NCI-H2029 (cell line): ENCODE data around the gene PIK3CD.

Experiments
- DNase-seq: peaks from one replicate; lab custom pipeline; 2025; lab: John Stamatoyannopoulos, UW

The PIK3CD gene

DNA sequence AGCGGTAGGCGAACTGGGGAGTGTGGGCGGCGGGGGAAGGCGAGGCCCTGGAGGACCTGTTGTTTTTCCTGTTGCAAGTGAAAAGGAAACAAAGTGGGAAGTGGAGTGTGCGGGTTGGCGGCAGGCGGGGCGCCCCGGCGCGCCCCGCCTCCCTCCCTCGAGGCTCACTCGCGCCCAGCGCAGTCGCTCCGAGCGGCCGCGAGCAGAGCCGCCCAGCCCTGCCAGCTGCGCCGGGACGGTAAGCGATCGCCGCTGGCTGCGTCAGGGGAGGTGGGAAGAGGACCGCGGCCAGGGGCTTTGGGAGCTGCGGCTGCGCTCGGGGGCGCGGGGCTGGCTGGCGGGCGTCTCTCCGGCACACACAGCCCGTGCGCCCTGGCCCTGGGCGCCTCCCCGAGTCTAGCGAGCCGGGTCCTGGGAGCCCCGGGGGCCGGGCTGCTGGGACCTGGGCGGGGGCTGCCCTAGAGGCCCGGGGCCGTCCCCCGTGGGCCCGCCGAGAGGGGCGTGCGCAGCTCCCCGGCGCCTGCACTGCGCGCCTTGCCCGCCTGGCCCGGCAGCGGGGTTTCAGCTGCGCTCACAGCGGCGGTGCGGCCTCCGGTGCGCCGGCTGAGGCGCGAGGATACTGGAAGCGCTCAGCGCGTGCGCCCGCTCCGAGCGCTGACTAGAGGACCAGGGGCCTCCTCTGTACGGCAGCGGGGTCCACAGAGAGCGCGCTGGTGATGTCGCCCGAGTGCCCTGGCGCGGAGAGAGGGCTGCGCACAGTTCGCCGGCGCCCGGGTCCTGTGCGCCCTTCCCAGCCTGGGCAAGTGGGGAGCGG, at the start of gene PIK3CD:
Gene PIK3CD, plus strand, starts transcription at position 167 of the 814 bp plus-strand sequence. CDS start 58,725 bp downstream, outside the sequence.
- no peak for DNase-seq

DNA sequence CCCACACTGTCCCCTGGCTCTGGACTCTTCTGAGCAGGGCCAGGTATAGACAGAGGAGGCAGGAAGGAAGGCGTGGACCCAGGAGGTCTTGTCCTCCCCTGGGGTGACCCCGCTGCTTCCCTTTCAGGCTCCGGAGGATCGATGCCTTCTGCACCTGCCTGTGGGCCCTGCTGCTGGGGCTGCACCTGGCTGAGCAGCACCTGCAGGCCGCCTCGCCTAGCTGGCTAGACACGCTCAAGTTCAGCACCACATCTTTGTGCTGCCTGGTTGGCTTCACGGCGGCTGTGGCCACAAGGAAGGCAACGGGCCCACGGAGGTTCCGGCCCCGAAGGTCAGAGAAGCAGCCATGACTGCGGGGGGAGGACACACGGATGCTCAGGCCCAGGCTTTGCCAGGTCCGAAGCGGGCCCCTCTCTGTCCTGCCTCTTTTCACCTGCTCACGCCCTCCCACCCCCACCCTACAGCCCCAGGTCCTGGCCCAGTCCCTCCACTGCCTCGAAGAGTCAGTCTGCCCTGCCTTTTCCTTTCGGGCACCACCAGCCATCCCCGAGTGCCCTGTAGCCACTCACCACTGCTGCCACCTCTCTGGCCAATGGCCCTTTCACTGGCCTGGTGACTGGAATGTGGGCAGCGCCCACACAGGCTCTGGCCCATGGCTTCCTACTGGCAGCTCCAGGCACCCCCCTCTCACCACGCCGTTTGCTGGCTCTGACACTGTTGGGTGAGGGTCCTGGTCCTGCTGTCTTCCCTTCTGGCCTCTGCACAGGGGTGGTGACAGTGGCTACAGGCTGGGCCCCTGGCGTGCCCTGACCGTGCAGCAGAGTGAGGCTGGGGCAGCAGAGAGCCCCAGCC, 49.4 kb upstream of the PIK3CD start:
- no peak for DNase-seq

DNA sequence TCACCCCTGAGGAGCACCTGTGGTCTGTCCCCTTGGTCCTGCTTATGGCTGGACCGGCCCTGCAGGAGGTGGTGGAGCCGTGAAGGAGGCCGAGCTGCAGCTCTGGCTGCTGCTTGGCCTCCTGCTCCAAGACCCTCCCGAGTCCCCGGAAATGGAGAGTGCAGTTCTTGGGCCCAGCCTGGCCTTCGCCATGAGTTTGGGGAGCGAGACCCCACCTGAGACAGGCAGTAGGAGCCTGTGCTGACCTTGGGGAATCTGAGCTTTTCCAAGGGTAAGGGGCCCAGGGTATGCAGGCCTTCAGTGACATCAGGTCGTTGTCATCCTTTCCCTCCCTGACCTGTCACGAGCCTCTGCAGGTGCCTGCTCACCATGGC, 48.8 kb upstream of the PIK3CD start:
- DNase-seq, result no peak

DNA sequence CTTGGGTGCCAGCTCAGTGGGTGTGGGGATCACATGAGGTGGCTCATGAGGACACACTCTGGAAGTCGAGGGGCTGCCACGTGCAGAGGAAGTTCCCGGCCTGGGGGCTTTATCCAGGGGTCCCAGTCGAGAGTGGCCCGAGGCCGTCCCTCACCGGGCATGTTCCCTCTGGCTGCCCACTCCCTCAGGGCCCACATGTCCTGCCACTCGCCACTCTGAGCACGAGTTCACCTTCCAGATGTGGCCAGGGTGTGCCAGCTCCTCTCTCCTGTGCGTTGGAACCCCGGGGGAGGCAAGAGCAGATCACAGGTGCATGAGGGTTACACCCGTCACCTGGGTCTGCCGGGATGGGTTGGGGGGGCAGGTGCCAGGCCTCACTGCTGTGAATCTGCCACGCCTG, 48.2 kb upstream of the PIK3CD start:
- no peak for DNase-seq

DNA sequence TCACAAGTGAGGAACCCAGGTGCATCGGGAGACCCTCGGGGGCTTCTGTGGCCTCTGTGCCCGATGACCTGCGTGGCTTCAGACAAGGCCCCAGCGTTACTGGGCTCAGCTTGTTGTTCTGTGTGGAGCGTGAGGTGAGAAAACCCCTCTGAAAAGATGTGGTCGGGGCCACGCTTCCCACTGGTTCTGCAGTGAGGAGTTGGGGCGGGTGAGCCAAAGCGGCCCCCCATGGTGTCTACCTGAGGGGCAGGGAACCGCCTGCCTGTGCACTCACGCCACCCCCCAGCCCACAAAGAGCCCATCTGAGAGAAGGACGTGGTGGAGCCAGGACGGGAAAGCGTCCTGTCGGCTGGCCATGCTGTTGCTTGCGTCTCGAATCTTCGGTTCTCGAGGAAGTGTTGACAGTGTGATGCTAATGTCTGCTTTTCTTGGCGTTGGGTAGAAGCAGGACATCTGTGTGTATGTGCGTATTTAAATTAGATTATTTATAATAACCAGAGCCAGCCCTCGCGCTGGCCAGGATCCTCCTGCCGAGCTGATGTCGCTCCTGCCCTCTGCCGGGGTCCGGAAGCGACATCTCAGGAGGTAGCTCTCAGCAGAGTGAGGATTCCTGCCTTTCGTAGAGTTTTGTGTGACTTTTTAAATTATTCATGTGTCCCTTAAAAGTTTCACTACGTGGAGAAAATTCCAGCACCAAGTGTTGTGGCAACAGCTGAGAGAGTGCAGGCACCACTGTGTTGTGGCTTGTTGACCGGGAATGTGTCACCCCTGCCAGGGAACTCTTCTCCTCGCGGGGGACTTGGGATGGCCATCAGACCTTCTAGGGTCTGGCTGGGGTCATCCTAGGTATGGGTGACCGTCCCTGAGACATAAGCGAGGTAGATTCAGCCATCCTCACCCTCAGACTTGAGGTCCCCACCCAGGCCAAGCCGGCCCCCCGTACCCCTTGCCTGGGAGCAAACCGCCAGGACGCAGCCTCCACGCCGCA, 47.5 kb upstream of the PIK3CD start:
- no peak for DNase-seq

DNA sequence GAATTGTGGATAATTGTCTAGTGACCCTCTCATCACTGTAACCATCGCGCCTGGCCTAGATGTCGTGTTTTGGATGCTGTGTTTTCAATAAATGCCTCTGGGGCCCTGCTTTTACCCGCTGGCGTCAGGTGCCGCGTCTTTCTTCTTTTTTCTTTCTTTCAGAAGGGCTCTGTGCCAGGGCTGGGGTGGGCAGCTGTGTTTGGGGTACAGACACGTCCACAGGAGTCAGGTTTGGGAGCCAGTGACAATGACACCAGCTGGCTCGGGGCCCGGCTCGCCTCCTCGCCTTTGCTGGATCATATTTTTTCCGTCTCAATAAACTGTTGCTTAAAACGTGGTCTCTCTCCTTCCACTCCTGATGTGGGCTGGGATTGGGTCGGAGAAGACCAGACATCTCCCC, 46.7 kb upstream of the PIK3CD start:
- DNase-seq, result no peak

DNA sequence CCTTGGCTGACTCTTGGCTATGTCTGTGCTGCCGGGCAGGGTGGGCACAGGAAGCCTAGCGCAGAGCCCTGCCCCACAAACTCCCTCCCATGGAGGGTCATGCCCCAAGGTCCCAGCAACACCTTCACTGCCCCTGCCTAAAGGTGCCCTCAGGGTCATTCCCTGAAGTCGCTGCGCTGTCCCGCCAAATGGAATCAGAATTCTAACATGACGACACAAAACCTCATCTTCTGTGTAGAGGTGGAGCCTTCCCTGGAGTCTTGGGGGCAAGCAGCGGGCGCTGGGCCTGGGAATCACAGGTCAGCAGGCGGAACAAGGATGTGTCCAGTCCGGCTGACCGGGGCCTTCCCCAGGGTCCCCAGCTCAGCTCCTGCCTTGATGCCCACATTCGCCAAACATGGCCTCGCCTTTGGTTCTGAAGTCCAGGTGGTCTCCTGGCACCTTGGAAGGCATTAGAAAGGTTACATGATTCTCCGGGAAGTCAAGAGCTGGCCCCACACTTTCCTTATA, 45.5 kb upstream of the PIK3CD start:
- no peak for DNase-seq

DNA sequence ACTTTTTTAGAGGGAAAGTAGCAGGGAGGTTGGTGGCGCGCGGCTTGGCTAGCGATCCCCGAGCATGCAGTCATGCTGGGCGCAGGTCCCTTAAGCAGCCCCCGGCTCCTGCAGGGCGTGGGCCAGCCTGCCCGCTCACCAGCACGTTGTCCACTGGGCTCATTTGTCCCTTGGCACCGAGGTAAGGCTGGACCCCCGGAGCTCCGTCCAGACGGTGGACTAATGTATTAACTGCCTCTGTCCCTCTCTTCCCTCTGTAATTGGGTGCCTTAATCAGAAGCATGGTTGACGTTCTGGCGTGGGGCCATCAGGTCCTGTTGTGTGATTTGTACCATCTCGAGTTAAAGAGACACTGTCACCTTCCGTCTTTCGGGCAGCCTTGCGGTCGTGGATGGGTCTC, 45.1 kb upstream of the PIK3CD start:
- DNase-seq, result no peak

DNA sequence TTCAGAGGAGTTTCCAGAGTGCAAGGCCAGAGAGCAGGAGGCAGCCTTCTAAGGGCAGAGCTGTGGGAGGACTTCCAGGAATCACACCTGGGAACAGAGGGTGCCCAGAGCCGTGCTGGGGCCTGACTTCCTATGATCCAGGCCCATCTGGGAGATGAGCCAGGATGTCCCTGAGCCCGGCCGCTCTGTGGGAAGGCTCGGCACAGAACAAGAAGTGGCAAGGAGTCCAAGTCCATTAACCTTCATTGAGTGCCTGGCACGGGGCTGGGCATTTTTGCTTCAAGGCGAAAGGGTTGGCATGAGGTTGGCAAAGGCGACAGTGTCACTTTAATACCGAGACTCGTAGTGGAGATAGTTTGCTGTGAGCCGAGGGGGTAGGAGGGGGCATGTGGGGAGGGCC, 44.6 kb upstream of the PIK3CD start:
- DNase-seq, result no peak

DNA sequence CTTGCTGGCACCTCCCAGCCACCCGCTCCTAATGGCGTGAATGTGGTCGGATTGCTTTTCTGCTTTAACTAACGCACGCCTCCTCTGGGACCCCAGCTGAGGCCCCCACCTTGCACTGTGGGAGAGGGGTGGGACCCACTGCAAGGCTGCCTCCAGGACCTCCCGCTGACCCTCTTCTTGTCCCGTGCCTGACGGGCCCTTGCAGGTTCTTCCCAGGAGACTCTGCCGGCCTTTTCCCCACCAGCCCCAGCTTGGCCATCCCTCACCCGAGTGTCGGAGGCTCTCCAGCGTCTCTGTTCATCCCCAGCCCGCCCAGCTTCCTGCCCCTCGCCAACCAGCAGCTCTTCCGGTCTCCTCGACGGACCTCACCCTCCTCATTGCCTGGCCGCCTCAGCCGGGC, 44.2 kb upstream of the PIK3CD start:
- DNase-seq, result no peak

DNA sequence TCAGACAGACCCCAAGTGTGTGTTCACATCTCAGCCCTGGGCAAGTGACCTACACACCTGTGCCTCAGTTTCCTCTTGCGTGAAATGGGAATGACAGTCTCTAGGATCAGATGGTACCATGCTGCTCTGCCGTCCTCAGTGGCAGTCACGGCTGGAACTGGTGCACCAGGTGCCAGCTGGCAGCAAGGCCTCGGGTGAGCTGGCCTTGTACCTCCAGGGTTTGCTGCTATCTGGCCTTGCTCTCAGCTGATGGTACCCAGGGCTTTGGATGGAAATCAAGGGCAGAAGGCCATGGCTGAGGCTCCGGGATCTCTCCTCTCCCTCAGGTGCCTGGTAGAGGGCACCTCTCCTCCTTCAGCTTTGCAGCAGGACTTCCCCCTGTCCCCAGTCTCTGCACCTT, 41.5 kb upstream of the PIK3CD start:
- DNase-seq, result no peak

DNA sequence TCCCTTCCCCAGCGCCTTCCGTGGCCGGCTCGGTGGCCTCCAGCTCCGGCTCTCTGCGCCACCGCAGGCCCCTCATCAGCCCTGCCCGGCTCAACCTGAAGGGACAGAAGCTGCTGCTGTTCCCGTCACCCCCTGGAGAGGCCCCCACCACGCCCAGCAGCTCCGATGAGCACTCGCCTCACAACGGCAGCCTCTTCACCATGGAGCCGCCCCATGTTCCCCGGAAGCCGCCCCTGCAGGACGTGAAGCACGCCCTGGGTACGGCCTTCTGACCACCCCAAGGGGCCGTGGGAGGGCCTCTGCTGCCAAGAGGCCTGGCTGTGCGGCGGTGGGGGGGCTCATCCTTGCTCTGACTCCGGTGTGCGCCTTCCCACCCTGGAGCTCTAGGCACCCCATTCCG, 41.0 kb upstream of the PIK3CD start:
- DNase-seq, result no peak

DNA sequence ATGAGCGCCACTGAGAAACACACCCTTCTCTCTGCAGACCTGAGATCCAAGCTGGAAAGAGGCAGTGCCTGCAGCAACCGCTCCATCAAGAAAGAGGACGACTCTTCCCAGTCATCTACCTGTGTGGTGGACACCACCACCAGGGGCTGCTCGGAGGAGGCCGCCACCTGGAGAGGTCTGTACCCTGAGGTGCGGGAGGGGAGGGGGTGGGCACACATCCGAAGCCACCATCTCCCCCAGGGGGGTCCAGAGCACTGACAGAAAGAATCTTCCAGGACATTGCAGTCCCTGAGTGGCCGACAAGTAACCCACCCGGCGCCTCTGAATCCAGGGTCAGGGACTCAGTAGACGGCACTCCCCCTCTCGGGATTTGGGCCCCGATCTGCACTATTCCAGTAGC, 39.8 kb upstream of the PIK3CD start:
- no peak for DNase-seq

DNA sequence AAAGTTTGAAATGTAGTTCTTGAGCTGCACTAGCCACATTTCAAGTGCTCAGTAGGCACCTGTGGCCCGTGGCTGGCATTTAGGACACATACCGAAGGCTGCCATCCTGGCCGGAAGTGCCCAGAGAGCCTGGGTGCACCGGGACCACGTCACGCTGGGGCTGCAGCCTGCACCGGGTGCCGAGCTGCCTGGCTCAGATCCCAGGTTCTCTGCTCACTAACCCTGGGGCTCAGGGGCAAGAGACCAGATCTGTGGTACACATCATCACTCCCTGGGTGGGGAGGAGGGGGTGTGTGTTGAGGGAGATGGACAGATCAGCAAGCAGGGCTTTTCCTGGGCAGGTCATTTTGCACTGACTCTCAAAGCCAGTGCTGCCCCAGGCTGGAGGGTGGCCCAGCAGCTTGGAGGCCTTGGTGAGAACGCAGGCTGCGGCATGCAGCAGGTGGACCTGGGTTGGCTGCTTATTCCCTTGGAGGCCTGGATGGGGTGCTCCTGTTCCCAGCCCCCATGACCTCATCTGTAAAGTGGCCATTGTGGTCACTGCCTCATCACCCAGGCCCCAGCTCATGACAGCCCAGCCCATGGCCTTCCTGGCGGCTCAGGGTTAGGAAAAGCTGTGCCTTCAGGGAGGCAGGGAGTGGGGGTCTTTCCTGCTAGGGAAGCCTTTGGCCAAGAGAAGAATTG, 39.2 kb upstream of the PIK3CD start:
- no peak for DNase-seq

DNA sequence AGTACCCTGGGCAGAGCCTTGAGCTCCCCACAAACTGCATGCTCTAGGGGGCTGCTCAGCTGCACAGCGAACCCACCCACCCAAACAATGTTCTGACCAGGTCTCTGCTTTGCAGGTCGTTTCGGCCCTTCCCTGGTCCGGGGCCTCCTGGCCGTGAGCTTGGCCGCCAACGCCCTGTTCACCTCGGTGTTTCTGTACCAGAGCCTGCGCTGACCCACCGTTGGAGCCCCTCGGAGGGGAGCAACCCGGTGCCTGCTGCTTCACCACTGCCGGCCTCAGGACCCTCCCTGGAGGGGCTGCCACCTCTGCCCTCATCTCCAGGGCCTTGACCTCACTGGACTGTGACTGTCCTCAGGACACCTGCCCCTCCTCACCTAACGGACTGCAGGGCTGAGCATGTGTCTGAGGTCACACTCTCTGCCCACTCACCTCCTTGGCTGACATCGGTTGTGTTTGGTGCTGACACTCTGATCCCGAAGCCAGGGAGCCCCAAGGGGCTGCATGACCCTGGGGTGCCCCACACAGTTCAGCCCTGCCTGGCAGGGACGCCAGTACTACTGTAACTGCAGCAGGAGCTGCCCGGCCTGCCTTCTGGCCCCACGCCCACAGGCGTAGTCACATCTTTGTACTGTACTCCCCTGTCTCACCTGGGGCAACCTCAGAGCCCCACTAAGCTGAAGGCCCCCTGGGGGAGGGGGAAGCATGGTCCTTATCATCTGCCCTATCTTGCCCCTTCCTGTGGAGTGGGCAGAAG, 38.5 kb upstream of the PIK3CD start:
- no peak for DNase-seq

DNA sequence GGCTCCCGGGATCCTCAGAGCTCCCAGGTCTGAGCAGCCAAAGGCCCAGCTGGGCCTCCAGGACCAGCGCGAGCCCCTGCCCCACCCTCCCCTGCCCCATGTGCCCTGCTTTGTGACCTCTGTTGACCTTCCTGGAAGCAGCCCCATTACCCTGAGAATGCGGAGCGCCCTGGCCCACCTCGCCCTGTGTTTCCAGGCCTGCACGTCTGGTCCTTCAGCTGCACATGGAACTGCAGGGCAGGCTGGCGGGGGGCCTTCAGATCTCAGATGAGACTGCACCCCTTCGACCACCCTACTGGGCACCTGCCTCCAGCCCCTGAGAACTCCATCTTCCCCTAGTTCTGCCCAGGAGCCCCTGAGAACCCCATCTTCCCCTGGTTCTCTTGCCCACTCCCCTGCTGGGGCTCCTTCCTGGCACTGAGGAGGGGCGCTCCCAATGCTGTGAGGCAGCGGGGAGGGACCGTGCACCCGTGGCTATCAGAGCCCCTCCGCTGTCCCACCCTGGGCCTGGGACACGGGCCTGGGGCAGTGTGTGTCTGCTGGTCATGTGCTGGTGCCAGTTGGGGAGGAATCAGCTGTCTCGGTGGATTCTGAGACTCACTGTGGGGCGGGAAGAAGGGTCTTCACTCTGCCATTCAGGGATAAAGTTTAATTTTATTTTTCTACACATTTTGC, 37.8 kb upstream of the PIK3CD start:
- no peak for DNase-seq

DNA sequence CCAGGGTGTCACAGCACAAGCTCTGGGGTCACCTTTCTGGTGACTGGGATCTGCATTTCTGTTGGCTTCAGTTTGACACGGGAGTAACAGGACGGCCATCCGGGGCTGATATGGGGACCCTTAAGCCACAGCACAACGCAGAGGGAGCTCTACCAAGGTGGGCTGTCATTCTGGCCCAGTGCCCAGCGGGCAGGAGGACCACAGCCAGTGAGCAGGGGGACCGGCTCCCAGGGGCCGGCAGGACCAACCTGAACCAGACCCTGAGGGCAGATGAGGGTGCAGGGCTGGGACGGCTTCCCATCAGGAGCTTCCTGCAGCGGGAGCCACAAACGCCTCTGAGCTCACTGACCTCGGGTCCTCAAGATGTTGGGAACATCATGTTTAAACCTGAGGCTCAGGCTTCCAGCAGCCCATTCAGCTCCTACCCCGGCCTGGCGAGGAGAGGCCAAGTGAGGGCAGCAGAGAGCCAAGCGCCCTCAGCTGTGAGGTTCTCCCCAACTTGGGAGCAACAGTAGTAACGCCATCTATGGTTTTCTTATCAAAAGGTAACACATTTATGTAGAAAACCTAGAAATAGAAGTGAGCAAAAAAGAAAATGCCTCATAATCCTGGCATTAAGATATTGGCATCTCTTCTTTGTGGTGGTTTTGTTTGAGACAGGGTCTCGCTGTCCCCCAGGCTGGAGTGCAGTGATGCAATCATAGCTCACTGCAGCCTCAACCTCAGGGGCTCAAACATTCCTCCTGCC, 36.0 kb upstream of the PIK3CD start:
- DNase-seq, result peak; percentile 4

DNA sequence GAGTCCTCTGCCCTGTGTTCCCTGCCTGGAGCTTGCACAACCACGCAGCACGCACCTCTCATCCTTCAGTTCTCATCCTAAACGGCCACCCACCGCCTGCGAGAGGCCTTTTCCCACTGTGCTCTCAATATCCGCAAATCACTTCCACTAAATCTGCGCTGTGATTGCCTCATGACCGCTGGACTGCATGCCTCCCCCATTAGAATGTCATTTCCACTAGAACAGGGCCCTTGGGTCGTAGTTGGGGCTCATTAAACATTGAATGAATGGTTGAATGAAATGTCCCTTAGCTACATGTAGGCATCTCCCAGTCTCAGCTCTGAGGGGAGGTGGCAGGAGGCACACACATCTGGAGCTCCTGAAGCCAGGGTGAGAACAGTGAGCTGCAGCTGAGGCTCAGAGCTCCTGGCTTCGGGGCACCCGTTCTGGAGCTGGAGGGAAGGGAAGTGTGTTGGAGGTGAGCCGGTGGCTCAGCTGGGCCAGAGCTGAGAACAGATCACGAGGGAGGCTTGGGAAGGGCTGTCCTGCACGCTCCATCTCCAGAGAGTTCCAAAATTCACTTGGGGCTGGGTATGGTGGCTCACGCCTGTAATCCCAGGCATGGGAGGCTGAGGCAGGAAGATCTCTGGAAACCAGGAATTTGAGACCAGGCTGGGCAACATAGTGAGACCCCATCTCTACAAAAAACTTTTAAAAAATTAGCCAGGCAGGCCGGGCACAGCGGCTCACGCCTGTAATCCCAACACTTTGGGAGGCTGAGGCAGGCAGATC, 32.4 kb upstream of the PIK3CD start:
- DNase-seq, result no peak
